HepG2 (cell line): Measurements from ENCODE around the gene HDGF. TPM values are rescaled to one million over a fixed set of nuclear protein-coding genes. Genes with fewer than 3 reads are reported as not detected.
A peak's percentile ranks its signal among the peaks of the same experiment; 100 is the strongest.

Experiments used
- KDM1A ChIP-seq: IDR thresholded peaks from 2 replicates; pipeline ENCODE4 v1.6.1; 2016; ENCODE audit warnings: missing compliant biosample characterization
- KDM5A ChIP-seq: fragments of 200-600 bp; sonication (generic); IDR thresholded peaks from 2 replicates; pipeline ENCODE4 v1.7.0; 2018; ENCODE audit warnings: antibody characterized with exemption, mild to moderate bottlenecking, low read length, borderline replicate concordance
- NCOR1 ChIP-seq: fragments of 200-600 bp; sonication (generic); IDR thresholded peaks from 2 replicates; pipeline ENCODE4 v1.7.0; 2017; ENCODE audit warnings: antibody characterized with exemption, low read length, borderline replicate concordance
- RCOR2 ChIP-seq: IDR thresholded peaks from 2 replicates; pipeline ENCODE4 v1.6.1; 2016; ENCODE audit warnings: missing biosample characterization, missing genetic modification reagents
- ZFP1 ChIP-seq: IDR thresholded peaks from 2 replicates; pipeline ENCODE4 v1.6.1; 2016
- ZNF451 ChIP-seq: sonication (generic); formaldehyde crosslinking; IDR thresholded peaks from 2 replicates; pipeline ENCODE4 v1.5.0; 2020; ENCODE audit warnings: mild to moderate bottlenecking, missing genetic modification reagents
- ZNF546 ChIP-seq: sonication (generic); formaldehyde crosslinking; conservative IDR thresholded peaks from 2 replicates; pipeline ENCODE4 v1.8.1; 2023; ENCODE audit warnings: mild to moderate bottlenecking, missing genetic modification reagents
- polyA plus RNA-seq, 8 experiments: library from polyadenylated mRNA; depleted of rRNA in 3 of 8; stranded (reverse) in 7 of 8; unstranded in 1 of 8; fragments of >200 nt; fragmentation: Illumina TruSeq in 4 of 8; extraction: Trizol in 4 of 8; gene quantifications; 2 replicates each; pipeline versions ENCODE4 v1.2.1 to v1.2.3, GENCODE V29; 2011 to 2016; ENCODE audit warnings: low read depth in 4 of 8, missing spikeins in 1 of 8, mixed read lengths in 1 of 8; ENCODE audit not compliant: insufficient read depth in 1 of 8
- total RNA-seq, 5 experiments: library from RNA; depleted of rRNA; stranded (reverse); fragments of >200 nt; fragmentation: Illumina TruSeq; extraction: Trizol; gene quantifications; 2 replicates each; pipeline ENCODE4 v1.2.3, GENCODE V29; 2016; ENCODE audit warnings: low read depth in 1 of 5
- TF ChIP-seq, protein P1 (sequence below): sonication (generic); formaldehyde crosslinking; IDR thresholded peaks from 2 replicates; pipeline ENCODE4 v1.5.0; 2020; ENCODE audit warnings: mild to moderate bottlenecking, missing genetic modification reagents
- TF ChIP-seq, protein P2 (sequence below): sonication (generic); formaldehyde crosslinking; IDR thresholded peaks from 2 replicates; pipeline ENCODE4 v1.4.0; 2020; ENCODE audit warnings: mild to moderate bottlenecking, missing genetic modification reagents
- TF ChIP-seq, protein P3 (sequence below): IDR thresholded peaks from 2 replicates; pipeline ENCODE4 v1.6.1; 2012; ENCODE audit warnings: low read depth, low read length, improper control_type of control experiment
- TF ChIP-seq, protein P4 (sequence below): sonication (generic); formaldehyde crosslinking; conservative IDR thresholded peaks from 2 replicates; pipeline ENCODE4 v1.4.0; 2020; ENCODE audit warnings: missing genetic modification reagents
- TF ChIP-seq, protein P5 (sequence below): sonication (generic); formaldehyde crosslinking; IDR thresholded peaks from 2 replicates; pipeline ENCODE4 v1.5.0; 2020; ENCODE audit warnings: mild to moderate bottlenecking, missing genetic modification reagents, borderline replicate concordance

HDGF gene
- total and polyA plus RNA-seq, 2 of the 13 experiments (the other 11 are each of a cell fraction or from before 2014, with no cell fraction given), result 156 to 196 TPM

DNA sequence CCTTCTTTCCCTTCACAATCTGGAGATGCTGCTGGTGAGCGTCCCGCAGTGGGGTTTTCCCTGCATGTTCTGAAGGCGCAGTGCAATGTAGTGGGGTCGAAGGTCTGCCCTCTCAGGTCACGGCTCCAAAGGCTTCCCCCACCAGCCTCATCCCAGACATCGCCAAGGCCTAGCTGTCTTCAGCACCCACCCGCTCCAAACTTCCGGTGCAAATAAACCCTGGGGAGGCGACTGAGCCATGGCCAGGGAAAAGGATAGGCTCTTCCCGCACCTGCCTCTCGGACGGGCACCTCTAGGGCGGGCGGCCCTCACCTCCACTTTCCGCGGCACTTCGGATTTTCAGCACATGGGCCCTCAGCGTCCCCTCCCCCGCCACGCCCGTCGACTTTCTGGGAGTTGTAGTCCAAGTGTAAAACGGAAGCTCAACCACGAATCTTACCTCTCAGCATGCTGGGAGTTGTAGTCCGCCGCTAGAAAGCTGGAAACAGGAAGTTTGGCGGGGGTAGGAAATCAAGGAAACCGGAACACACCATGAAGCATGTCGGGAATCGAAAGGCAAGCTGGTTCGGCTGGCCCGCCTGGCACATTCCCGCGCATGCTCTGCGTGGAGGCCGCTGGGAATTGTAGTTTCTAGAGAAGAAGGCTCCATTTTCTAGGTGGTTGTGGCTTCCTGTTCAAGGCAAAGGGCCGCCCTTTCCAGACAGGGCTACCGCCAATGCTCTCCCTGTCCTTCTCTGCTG lies 10.6 kb downstream of the HDGF start, which contains the start of gene MRPL24 (continued):
- TF ChIP-seq RCOR2 (no peak), ZNF546 (CRISPR knock-in tag) (peak; percentile 79; the same call in 1 of the 2 replicates), ZFP1 (CRISPR knock-in tag) (0 out of 2 replicates have a peak, but pooled peaks have one; percentile 37), KDM5A (peak; percentile 84; the same call in 1 of the 2 replicates), KDM1A (no peak), ZNF451 (CRISPR knock-in tag) (peak; percentile 81), NCOR1 (peak; percentile 25; the same call in 1 of the 2 replicates)
- TF ChIP-seq, protein P1, sequence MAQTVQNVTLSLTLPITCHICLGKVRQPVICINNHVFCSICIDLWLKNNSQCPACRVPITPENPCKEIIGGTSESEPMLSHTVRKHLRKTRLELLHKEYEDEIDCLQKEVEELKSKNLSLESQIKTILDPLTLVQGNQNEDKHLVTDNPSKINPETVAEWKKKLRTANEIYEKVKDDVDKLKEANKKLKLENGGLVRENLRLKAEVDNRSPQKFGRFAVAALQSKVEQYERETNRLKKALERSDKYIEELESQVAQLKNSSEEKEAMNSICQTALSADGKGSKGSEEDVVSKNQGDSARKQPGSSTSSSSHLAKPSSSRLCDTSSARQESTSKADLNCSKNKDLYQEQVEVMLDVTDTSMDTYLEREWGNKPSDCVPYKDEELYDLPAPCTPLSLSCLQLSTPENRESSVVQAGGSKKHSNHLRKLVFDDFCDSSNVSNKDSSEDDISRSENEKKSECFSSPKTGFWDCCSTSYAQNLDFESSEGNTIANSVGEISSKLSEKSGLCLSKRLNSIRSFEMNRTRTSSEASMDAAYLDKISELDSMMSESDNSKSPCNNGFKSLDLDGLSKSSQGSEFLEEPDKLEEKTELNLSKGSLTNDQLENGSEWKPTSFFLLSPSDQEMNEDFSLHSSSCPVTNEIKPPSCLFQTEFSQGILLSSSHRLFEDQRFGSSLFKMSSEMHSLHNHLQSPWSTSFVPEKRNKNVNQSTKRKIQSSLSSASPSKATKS (CRISPR knock-in tag), result peak; percentile 84; the same call in 1 of the 2 replicates
- TF ChIP-seq, protein P2, sequence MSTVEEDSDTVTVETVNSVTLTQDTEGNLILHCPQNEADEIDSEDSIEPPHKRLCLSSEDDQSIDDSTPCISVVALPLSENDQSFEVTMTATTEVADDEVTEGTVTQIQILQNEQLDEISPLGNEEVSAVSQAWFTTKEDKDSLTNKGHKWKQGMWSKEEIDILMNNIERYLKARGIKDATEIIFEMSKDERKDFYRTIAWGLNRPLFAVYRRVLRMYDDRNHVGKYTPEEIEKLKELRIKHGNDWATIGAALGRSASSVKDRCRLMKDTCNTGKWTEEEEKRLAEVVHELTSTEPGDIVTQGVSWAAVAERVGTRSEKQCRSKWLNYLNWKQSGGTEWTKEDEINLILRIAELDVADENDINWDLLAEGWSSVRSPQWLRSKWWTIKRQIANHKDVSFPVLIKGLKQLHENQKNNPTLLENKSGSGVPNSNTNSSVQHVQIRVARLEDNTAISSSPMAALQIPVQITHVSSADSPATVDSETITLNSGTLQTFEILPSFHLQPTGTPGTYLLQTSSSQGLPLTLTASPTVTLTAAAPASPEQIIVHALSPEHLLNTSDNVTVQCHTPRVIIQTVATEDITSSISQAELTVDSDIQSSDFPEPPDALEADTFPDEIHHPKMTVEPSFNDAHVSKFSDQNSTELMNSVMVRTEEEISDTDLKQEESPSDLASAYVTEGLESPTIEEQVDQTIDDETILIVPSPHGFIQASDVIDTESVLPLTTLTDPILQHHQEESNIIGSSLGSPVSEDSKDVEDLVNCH, result no peak
- TF ChIP-seq, protein P3, sequence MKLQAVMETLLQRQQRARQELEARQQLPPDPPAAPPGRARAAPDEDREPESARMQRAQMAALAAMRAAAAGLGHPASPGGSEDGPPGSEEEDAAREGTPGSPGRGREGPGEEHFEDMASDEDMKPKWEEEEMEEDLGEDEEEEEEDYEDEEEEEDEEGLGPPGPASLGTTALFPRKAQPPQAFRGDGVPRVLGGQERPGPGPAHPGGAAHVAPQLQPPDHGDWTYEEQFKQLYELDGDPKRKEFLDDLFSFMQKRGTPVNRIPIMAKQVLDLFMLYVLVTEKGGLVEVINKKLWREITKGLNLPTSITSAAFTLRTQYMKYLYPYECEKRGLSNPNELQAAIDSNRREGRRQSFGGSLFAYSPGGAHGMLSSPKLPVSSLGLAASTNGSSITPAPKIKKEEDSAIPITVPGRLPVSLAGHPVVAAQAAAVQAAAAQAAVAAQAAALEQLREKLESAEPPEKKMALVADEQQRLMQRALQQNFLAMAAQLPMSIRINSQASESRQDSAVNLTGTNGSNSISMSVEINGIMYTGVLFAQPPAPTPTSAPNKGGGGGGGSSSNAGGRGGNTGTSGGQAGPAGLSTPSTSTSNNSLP, result no peak
- TF ChIP-seq, protein P4, sequence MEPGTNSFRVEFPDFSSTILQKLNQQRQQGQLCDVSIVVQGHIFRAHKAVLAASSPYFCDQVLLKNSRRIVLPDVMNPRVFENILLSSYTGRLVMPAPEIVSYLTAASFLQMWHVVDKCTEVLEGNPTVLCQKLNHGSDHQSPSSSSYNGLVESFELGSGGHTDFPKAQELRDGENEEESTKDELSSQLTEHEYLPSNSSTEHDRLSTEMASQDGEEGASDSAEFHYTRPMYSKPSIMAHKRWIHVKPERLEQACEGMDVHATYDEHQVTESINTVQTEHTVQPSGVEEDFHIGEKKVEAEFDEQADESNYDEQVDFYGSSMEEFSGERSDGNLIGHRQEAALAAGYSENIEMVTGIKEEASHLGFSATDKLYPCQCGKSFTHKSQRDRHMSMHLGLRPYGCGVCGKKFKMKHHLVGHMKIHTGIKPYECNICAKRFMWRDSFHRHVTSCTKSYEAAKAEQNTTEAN (CRISPR knock-in tag), result no peak
- TF ChIP-seq, protein P5, sequence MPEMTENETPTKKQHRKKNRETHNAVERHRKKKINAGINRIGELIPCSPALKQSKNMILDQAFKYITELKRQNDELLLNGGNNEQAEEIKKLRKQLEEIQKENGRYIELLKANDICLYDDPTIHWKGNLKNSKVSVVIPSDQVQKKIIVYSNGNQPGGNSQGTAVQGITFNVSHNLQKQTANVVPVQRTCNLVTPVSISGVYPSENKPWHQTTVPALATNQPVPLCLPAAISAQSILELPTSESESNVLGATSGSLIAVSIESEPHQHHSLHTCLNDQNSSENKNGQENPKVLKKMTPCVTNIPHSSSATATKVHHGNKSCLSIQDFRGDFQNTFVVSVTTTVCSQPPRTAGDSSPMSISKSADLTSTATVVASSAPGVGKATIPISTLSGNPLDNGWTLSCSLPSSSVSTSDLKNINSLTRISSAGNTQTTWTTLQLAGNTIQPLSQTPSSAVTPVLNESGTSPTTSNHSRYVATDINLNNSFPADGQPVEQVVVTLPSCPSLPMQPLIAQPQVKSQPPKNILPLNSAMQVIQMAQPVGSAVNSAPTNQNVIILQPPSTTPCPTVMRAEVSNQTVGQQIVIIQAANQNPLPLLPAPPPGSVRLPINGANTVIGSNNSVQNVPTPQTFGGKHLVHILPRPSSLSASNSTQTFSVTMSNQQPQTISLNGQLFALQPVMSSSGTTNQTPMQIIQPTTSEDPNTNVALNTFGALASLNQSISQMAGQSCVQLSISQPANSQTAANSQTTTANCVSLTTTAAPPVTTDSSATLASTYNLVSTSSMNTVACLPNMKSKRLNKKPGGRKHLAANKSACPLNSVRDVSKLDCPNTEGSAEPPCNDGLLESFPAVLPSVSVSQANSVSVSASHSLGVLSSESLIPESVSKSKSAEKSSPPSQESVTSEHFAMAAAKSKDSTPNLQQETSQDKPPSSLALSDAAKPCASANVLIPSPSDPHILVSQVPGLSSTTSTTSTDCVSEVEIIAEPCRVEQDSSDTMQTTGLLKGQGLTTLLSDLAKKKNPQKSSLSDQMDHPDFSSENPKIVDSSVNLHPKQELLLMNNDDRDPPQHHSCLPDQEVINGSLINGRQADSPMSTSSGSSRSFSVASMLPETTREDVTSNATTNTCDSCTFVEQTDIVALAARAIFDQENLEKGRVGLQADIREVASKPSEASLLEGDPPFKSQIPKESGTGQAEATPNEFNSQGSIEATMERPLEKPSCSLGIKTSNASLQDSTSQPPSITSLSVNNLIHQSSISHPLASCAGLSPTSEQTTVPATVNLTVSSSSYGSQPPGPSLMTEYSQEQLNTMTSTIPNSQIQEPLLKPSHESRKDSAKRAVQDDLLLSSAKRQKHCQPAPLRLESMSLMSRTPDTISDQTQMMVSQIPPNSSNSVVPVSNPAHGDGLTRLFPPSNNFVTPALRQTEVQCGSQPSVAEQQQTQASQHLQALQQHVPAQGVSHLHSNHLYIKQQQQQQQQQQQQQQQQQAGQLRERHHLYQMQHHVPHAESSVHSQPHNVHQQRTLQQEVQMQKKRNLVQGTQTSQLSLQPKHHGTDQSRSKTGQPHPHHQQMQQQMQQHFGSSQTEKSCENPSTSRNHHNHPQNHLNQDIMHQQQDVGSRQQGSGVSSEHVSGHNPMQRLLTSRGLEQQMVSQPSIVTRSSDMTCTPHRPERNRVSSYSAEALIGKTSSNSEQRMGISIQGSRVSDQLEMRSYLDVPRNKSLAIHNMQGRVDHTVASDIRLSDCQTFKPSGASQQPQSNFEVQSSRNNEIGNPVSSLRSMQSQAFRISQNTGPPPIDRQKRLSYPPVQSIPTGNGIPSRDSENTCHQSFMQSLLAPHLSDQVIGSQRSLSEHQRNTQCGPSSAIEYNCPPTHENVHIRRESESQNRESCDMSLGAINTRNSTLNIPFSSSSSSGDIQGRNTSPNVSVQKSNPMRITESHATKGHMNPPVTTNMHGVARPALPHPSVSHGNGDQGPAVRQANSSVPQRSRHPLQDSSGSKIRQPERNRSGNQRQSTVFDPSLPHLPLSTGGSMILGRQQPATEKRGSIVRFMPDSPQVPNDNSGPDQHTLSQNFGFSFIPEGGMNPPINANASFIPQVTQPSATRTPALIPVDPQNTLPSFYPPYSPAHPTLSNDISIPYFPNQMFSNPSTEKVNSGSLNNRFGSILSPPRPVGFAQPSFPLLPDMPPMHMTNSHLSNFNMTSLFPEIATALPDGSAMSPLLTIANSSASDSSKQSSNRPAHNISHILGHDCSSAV (CRISPR knock-in tag), result no peak
